ENCODE results near the gene CPA1. TPM values are rescaled to one million over a fixed set of nuclear protein-coding genes. Genes with fewer than 3 reads are reported as not detected.

Gene CPA1
- total and polyA plus RNA-seq, 9 of the 15 experiments (the other 6 are each of a cell fraction or from before 2014, with no cell fraction given): 6.5 TPM; not detected in 8

GRCh38 chr7:130372402-130373165, 7.7 kb upstream of the CPA1 start (continued):
- TF ChIP-seq ZNF695 (CRISPR knock-in tag; IDR thresholded peaks at IDR 0.05) (0 out of 2 replicates have a peak, but pooled peaks have one; percentile 26), USF2 (CRISPR knock-in tag; IDR thresholded peaks at IDR 0.05) (no peak), ZNF449 (CRISPR knock-in tag; IDR thresholded peaks at IDR 0.05) (no peak), BCOR (IDR thresholded peaks at IDR 0.05) (no peak), HNRNPH1 (optimal IDR thresholded peaks at IDR 0.05; ENCODE audit: low read depth, low read length) (no peak), HMGN3 (IDR thresholded peaks at IDR 0.05; ENCODE audit: borderline replicate concordance, extremely low read depth, insufficient read length, low read depth, low read length) (no peak), HDGF (IDR thresholded peaks at IDR 0.05) (no peak), HDAC8 (tag; IDR thresholded peaks at IDR 0.05) (no peak), ZBTB26 (CRISPR knock-in tag; IDR thresholded peaks at IDR 0.05) (no peak), L3MBTL2 (IDR thresholded peaks at IDR 0.05) (0 out of 2 replicates have a peak, but pooled peaks have one; percentile 12), ZNF407 (IDR thresholded peaks at IDR 0.05; ENCODE audit: low read depth) (no peak), PHF8 (IDR thresholded peaks at IDR 0.05; ENCODE audit: borderline replicate concordance, low read length) (no peak), ZNF740 (CRISPR knock-in tag; IDR thresholded peaks at IDR 0.05) (no peak), ZNF740 (tag; IDR thresholded peaks at IDR 0.05) (no peak), KAT7 (CRISPR knock-in tag; IDR thresholded peaks at IDR 0.05; ENCODE audit: borderline replicate concordance) (no peak)

Data from K562 (cell line).